HEK293 (cell line): ENCODE data around the gene SAG.

Source experiments
- CTCF ChIA-PET: fragments of 350-600 bp; formaldehyde crosslinking; extraction: SDS; loops from one replicate; lab custom pipeline; 2021; ENCODE audit warnings: antibody characterized with exemption; lab: Yijun Ruan, JAX
- POLR2A ChIA-PET: fragments of 300-600 bp; formaldehyde crosslinking; extraction: SDS; loops from one replicate; lab custom pipeline; 2020; ENCODE audit warnings: antibody characterized with exemption, inconsistent platforms; lab: Yijun Ruan, JAX
- H3K27ac ChIP-seq: fragments of 200-500 bp; sonication (Bioruptor generic); 2 replicates; pipeline ENCODE4 v1.5.1; 2014; ENCODE audit warnings: low read depth, low read length, control low read depth, inconsistent platforms; ENCODE audit errors: extremely low read depth
- H3K36me3 ChIP-seq, 2 experiments: fragments of 200-500 bp in 1 of 2; sonication (Bioruptor generic) in 1 of 2; 1 replicate in 1 of 2; 2 replicates in 1 of 2; pipeline ENCODE4 v1.5.1; 2014 to 2017; ENCODE audit warnings: inconsistent platforms in 2 of 2, low read length in 2 of 2; ENCODE audit not compliant: control insufficient read depth in 2 of 2, insufficient read depth in 1 of 2
- H3K4me1 ChIP-seq: fragments of 200-500 bp; sonication (Bioruptor generic); 2 replicates; pipeline ENCODE4 v1.5.1; 2014; ENCODE audit warnings: mild to moderate bottlenecking, low read length, inconsistent platforms; ENCODE audit not compliant: control insufficient read depth, insufficient read depth
- H3K4me3 ChIP-seq: 2 replicates; pipeline ENCODE4 v1.5.1; 2011; ENCODE audit warnings: low read depth, mild to moderate bottlenecking, control low read depth, low read length, moderate library complexity
- H3K9me3 ChIP-seq: fragments of 200-500 bp; sonication (Bioruptor generic); 2 replicates; pipeline ENCODE4 v1.5.1; 2014; ENCODE audit warnings: low read depth, low read length, inconsistent platforms; ENCODE audit not compliant: control insufficient read depth, insufficient read depth
- GLI2 ChIP-seq: fragments of 450-650 bp; formaldehyde crosslinking; IDR thresholded peaks from 2 replicates; pipeline ENCODE4; 2017; ENCODE audit warnings: missing biosample characterization, missing genetic modification characterization, low read depth, borderline replicate concordance
- GLIS1 ChIP-seq: fragments of 450-650 bp; formaldehyde crosslinking; IDR thresholded peaks from 2 replicates; pipeline ENCODE4 v1.5.1; 2016; ENCODE audit warnings: missing biosample characterization, missing genetic modification characterization
- HOXA7 ChIP-seq: sonication (generic); formaldehyde crosslinking; IDR thresholded peaks from 2 replicates; pipeline ENCODE4 v1.8.1; 2022; ENCODE audit warnings: missing genetic modification reagents, borderline replicate concordance
- ZFP3 ChIP-seq: fragments of 450-650 bp; formaldehyde crosslinking; IDR thresholded peaks from 2 replicates; pipeline ENCODE4 v1.5.1; 2016; ENCODE audit warnings: low read depth, missing biosample characterization, missing genetic modification characterization
- ZNF132 ChIP-seq: fragments of 450-650 bp; formaldehyde crosslinking; IDR thresholded peaks from 2 replicates; pipeline ENCODE4 v1.5.1; 2017; ENCODE audit warnings: missing biosample characterization, missing genetic modification characterization, borderline replicate concordance
- ZNF175 ChIP-seq: fragments of 450-650 bp; formaldehyde crosslinking; IDR thresholded peaks from 2 replicates; pipeline ENCODE4 v1.5.1; 2016; ENCODE audit warnings: missing biosample characterization, missing genetic modification characterization
- ZNF19 ChIP-seq: fragments of 450-650 bp; formaldehyde crosslinking; IDR thresholded peaks from 2 replicates; pipeline ENCODE4; 2016; ENCODE audit warnings: missing biosample characterization, missing genetic modification characterization, low read depth
- ZNF292 ChIP-seq: fragments of 450-650 bp; formaldehyde crosslinking; IDR thresholded peaks from 2 replicates; pipeline ENCODE4 v1.5.1; 2016; ENCODE audit warnings: low read depth, missing biosample characterization, missing genetic modification characterization, borderline replicate concordance
- ZNF521 ChIP-seq: fragments of 450-650 bp; formaldehyde crosslinking; IDR thresholded peaks from 2 replicates; pipeline ENCODE4 v1.5.1; 2017; ENCODE audit warnings: missing biosample characterization, mild to moderate bottlenecking, missing genetic modification characterization
- ZNF548 ChIP-seq: fragments of 450-650 bp; formaldehyde crosslinking; IDR thresholded peaks from 2 replicates; pipeline ENCODE4 v1.5.1; 2016; ENCODE audit warnings: missing biosample characterization, missing genetic modification characterization
- ZNF600 ChIP-seq: fragments of 450-650 bp; formaldehyde crosslinking; IDR thresholded peaks from 2 replicates; pipeline ENCODE4 v1.5.1; 2016; ENCODE audit warnings: missing biosample characterization, missing genetic modification characterization
- ZSCAN23 ChIP-seq: fragments of 450-650 bp; formaldehyde crosslinking; IDR thresholded peaks from 2 replicates; pipeline ENCODE4 v1.5.1; 2016; ENCODE audit warnings: missing biosample characterization, missing genetic modification characterization
- TF ChIP-seq, protein P1 (sequence below): fragments of 450-650 bp; formaldehyde crosslinking; IDR thresholded peaks from 2 replicates; pipeline ENCODE4 v1.5.1; 2017; ENCODE audit warnings: missing biosample characterization, missing genetic modification characterization
- TF ChIP-seq, protein P2 (sequence below): fragments of 450-650 bp; formaldehyde crosslinking; IDR thresholded peaks from 2 replicates; pipeline ENCODE4; 2016; ENCODE audit warnings: missing biosample characterization, missing genetic modification characterization
- TF ChIP-seq, protein P3 (sequence below): fragments of 450-650 bp; formaldehyde crosslinking; IDR thresholded peaks from 2 replicates; pipeline ENCODE4 v1.5.1; 2017; ENCODE audit warnings: missing biosample characterization, mild to moderate bottlenecking, missing genetic modification characterization, moderate library complexity
- TF ChIP-seq, protein P4 (sequence below): fragments of 450-650 bp; formaldehyde crosslinking; IDR thresholded peaks from 2 replicates; pipeline ENCODE4 v1.5.1; 2016; ENCODE audit warnings: missing biosample characterization, missing genetic modification characterization
- TF ChIP-seq, protein P5 (sequence below): fragments of 450-650 bp; formaldehyde crosslinking; IDR thresholded peaks from 2 replicates; pipeline ENCODE4 v1.5.1; 2017; ENCODE audit warnings: missing biosample characterization, missing genetic modification characterization
- TF ChIP-seq, protein P6 (sequence below): fragments of 450-650 bp; formaldehyde crosslinking; IDR thresholded peaks from 2 replicates; pipeline ENCODE4 v1.5.1; 2016; ENCODE audit warnings: missing biosample characterization, missing genetic modification characterization, low read depth
- TF ChIP-seq, protein P7 (sequence below): fragments of 450-650 bp; formaldehyde crosslinking; IDR thresholded peaks from 2 replicates; pipeline ENCODE4 v1.5.1; 2017; ENCODE audit warnings: missing biosample characterization, missing genetic modification characterization
- TF ChIP-seq, protein P8 (sequence below): fragments of 450-650 bp; formaldehyde crosslinking; IDR thresholded peaks from 2 replicates; pipeline ENCODE4 v1.5.1; 2016; ENCODE audit warnings: missing biosample characterization, missing genetic modification characterization

SAG gene

DNA sequence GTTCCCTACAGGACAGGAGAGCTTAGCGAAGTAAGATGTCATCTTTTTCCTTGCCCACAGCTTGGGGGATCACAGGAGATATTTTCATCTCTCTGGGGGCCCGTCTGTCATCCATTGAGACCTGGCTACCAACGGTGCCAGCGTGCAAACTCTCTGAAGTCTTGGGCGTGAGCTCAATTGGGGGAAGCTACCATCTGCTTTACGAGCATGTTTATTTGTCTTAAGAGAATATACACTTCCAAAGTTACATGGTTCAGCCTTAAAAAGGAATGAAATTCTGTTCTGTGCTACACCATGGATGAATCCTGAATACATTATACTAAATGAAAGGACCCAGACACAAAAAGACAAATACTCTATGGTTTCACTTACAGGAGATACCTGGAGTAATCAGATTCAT, 13.6 kb downstream of the SAG start (continued):
- TF ChIP-seq, protein P1, sequence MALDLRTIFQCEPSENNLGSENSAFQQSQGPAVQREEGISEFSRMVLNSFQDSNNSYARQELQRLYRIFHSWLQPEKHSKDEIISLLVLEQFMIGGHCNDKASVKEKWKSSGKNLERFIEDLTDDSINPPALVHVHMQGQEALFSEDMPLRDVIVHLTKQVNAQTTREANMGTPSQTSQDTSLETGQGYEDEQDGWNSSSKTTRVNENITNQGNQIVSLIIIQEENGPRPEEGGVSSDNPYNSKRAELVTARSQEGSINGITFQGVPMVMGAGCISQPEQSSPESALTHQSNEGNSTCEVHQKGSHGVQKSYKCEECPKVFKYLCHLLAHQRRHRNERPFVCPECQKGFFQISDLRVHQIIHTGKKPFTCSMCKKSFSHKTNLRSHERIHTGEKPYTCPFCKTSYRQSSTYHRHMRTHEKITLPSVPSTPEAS (tag by site-specific recombination) = no peak
- TF ChIP-seq, protein P2, sequence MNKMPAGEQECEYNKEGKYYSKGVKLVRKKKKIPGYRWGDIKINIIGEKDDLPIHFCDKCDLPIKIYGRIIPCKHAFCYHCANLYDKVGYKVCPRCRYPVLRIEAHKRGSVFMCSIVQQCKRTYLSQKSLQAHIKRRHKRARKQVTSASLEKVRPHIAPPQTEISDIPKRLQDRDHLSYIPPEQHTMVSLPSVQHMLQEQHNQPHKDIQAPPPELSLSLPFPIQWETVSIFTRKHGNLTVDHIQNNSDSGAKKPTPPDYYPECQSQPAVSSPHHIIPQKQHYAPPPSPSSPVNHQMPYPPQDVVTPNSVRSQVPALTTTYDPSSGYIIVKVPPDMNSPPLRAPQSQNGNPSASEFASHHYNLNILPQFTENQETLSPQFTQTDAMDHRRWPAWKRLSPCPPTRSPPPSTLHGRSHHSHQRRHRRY (tag by site-specific recombination) = no peak
- TF ChIP-seq HOXA7 (CRISPR knock-in tag) = no peak

DNA sequence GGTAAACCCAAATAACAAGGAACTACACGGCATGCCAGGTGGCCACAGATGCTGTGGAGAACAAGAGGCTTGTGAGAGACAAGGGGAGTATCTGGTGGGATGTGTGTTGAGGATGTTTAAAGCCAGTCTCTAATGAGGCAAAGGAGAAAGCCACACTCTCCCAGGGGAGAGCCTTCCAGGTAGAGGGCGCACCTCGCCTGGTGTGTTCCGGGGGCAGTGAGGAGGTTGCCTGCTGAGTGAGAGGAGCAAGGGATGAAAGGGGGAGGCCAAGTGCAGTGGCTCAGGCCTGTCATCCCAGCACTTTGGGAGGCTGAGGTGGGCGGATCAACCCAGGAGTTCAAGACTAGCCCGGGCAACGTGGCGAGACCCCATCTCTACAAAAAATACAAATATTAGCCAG, 16.2 kb downstream of the SAG start:
- ChIA-PET POLR2A (interaction anchor here (1.2 kb wide), 1 partner anchor 11 kb away, joined by 3 read pairs; no protein-coding TSS in a partner anchor), CTCF (no interaction called here)
- TF ChIP-seq ZNF19 (tag by site-specific recombination) (no peak), GLI2 (tag by site-specific recombination) (no peak), HOXA7 (CRISPR knock-in tag) (no peak), ZNF292 (tag by site-specific recombination) (no peak), ZSCAN23 (tag by site-specific recombination) (no peak), ZNF132 (tag by site-specific recombination) (no peak), ZNF548 (tag by site-specific recombination) (no peak), ZNF521 (tag by site-specific recombination) (no peak), ZFP3 (tag by site-specific recombination) (no peak), GLIS1 (no peak), ZNF600 (no peak), ZNF175 (tag by site-specific recombination) (no peak)
- TF ChIP-seq, protein P3, sequence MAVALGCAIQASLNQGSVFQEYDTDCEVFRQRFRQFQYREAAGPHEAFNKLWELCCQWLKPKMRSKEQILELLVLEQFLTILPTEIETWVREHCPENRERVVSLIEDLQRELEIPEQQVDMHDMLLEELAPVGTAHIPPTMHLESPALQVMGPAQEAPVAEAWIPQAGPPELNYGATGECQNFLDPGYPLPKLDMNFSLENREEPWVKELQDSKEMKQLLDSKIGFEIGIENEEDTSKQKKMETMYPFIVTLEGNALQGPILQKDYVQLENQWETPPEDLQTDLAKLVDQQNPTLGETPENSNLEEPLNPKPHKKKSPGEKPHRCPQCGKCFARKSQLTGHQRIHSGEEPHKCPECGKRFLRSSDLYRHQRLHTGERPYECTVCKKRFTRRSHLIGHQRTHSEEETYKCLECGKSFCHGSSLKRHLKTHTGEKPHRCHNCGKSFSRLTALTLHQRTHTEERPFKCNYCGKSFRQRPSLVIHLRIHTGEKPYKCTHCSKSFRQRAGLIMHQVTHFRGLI (tag by site-specific recombination) = no peak
- TF ChIP-seq, protein P4, sequence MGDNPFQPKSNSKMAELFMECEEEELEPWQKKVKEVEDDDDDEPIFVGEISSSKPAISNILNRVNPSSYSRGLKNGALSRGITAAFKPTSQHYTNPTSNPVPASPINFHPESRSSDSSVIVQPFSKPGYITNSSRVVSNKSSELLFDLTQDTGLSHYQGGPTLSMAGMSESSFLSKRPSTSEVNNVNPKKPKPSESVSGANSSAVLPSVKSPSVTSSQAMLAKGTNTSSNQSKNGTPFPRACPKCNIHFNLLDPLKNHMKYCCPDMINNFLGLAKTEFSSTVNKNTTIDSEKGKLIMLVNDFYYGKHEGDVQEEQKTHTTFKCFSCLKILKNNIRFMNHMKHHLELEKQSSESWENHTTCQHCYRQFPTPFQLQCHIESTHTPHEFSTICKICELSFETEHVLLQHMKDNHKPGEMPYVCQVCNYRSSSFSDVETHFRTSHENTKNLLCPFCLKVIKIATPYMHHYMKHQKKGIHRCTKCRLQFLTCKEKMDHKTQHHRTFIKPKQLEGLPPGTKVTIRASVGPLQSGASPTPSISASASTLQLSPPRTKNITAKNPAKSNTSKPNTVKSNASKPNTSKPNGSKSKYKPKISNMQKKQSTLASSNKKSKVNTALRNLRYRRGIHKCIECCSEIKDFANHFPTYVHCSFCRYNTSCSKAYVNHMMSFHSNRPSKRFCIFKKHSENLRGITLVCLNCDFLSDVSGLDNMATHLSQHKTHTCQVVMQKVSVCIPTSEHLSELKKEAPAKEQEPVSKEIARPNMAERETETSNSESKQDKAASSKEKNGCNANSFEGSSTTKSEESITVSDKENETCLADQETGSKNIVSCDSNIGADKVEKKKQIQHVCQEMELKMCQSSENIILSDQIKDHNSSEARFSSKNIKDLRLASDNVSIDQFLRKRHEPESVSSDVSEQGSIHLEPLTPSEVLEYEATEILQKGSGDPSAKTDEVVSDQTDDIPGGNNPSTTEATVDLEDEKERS (tag by site-specific recombination) = no peak
- TF ChIP-seq, protein P5, sequence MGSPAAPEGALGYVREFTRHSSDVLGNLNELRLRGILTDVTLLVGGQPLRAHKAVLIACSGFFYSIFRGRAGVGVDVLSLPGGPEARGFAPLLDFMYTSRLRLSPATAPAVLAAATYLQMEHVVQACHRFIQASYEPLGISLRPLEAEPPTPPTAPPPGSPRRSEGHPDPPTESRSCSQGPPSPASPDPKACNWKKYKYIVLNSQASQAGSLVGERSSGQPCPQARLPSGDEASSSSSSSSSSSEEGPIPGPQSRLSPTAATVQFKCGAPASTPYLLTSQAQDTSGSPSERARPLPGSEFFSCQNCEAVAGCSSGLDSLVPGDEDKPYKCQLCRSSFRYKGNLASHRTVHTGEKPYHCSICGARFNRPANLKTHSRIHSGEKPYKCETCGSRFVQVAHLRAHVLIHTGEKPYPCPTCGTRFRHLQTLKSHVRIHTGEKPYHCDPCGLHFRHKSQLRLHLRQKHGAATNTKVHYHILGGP (tag by site-specific recombination) = no peak
- TF ChIP-seq, protein P6, sequence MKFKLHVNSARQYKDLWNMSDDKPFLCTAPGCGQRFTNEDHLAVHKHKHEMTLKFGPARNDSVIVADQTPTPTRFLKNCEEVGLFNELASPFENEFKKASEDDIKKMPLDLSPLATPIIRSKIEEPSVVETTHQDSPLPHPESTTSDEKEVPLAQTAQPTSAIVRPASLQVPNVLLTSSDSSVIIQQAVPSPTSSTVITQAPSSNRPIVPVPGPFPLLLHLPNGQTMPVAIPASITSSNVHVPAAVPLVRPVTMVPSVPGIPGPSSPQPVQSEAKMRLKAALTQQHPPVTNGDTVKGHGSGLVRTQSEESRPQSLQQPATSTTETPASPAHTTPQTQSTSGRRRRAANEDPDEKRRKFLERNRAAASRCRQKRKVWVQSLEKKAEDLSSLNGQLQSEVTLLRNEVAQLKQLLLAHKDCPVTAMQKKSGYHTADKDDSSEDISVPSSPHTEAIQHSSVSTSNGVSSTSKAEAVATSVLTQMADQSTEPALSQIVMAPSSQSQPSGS (tag by site-specific recombination) = no peak
- TF ChIP-seq, protein P7, sequence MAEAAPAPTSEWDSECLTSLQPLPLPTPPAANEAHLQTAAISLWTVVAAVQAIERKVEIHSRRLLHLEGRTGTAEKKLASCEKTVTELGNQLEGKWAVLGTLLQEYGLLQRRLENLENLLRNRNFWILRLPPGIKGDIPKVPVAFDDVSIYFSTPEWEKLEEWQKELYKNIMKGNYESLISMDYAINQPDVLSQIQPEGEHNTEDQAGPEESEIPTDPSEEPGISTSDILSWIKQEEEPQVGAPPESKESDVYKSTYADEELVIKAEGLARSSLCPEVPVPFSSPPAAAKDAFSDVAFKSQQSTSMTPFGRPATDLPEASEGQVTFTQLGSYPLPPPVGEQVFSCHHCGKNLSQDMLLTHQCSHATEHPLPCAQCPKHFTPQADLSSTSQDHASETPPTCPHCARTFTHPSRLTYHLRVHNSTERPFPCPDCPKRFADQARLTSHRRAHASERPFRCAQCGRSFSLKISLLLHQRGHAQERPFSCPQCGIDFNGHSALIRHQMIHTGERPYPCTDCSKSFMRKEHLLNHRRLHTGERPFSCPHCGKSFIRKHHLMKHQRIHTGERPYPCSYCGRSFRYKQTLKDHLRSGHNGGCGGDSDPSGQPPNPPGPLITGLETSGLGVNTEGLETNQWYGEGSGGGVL (tag by site-specific recombination) = no peak
- TF ChIP-seq, protein P8, sequence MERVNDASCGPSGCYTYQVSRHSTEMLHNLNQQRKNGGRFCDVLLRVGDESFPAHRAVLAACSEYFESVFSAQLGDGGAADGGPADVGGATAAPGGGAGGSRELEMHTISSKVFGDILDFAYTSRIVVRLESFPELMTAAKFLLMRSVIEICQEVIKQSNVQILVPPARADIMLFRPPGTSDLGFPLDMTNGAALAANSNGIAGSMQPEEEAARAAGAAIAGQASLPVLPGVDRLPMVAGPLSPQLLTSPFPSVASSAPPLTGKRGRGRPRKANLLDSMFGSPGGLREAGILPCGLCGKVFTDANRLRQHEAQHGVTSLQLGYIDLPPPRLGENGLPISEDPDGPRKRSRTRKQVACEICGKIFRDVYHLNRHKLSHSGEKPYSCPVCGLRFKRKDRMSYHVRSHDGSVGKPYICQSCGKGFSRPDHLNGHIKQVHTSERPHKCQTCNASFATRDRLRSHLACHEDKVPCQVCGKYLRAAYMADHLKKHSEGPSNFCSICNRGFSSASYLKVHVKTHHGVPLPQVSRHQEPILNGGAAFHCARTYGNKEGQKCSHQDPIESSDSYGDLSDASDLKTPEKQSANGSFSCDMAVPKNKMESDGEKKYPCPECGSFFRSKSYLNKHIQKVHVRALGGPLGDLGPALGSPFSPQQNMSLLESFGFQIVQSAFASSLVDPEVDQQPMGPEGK (tag by site-specific recombination) = no peak
- Histone ChIP-seq H3K27ac (no peak overlapping the region), H3K4me1 (no peaks in the 10 kb centered on the region), H3K36me3 (no peaks in the 10 kb centered on the region), H3K4me3 (no peak overlapping the region), H3K9me3 (no peaks in the 10 kb centered on the region)
